Tibial nerve (tissue), 4 donors: Measurements from ENCODE around the gene PGA3. TPM values are rescaled to one million over a fixed set of nuclear protein-coding genes. Genes with fewer than 3 reads are reported as not detected.
A peak's percentile ranks its signal among the peaks of the same experiment; 100 is the strongest.
"Not testable (repeated sequence)": the region's sequence is repeated elsewhere in the genome, so short reads cannot be mapped to it uniquely, and the experiment has no call there.

Source experiments
- DNase-seq, 2 donors: peaks; one replicate each; pipeline ENCODE4 v3.0.0-alpha.2; 2019; ENCODE audit warnings: low spot score in 2 of 2
- H3K27ac ChIP-seq, 4 donors: fragments of 200-600 bp; sonication (generic) in 3 of 4; one replicate each; pipeline ENCODE4 v1.5.1; 2017 to 2019; ENCODE audit warnings: mild to moderate bottlenecking in 1 of 4
- H3K27me3 ChIP-seq, 2 donors: fragments of 200-600 bp; sonication (generic) in 1 of 2; one replicate each; pipeline versions ENCODE4 v1.5.1 to v1.6.0; 2017 to 2019
- H3K36me3 ChIP-seq, 3 donors: fragments of 200-600 bp; sonication (generic); one replicate each; pipeline ENCODE4 v1.5.1; 2018 to 2019
- H3K4me1 ChIP-seq, 4 donors: fragments of 200-600 bp; sonication (generic) in 3 of 4; one replicate each; pipeline ENCODE4 v1.5.1; 2017 to 2019
- H3K4me3 ChIP-seq, 4 donors: fragments of 200-600 bp; sonication (generic) in 3 of 4; one replicate each; pipeline ENCODE4 v1.5.1; 2017 to 2019; ENCODE audit warnings: mild to moderate bottlenecking in 1 of 4, moderate library complexity in 1 of 4
- H3K9me3 ChIP-seq, 4 donors: fragments of 200-600 bp; sonication (generic) in 3 of 4; one replicate each; pipeline ENCODE4 v1.5.1; 2017 to 2019
- CTCF ChIP-seq, 5 experiments: fragments of 200-600 bp in 3 of 5; fragments of 450-650 bp in 2 of 5; sonication (generic) in 3 of 5; IDR thresholded peaks; one replicate each; pipeline ENCODE4 v1.5.1; 2016 to 2019; ENCODE audit warnings: antibody characterized with exemption in 5 of 5, mild to moderate bottlenecking in 3 of 5, moderate library complexity in 2 of 5
- EP300 ChIP-seq, 2 donors: sonication (generic); formaldehyde crosslinking; IDR thresholded peaks; one replicate each; pipeline ENCODE4 v1.6.1; 2017; ENCODE audit warnings: antibody characterized with exemption in 2 of 2, mild to moderate bottlenecking in 1 of 2
- POLR2A ChIP-seq, 2 donors: fragments of 450-650 bp; IDR thresholded peaks; one replicate each; pipeline ENCODE4 v1.6.1; 2017; ENCODE audit warnings: antibody characterized with exemption in 2 of 2, mild to moderate bottlenecking in 2 of 2, moderate library complexity in 2 of 2
- WGBS, 2 donors: methylation state at CpG; one replicate each; pipeline ENCODE4 v1.1.5; 2018; 5-methylcytosine and 5-hydroxymethylcytosine counted together
- total RNA-seq, 4 donors: library from RNA; depleted of rRNA; stranded (reverse); fragments of >200 nt; gene quantifications; one replicate each; pipeline ENCODE4 v1.1.0, GENCODE V29; 2016

The PGA3 gene
- total RNA-seq, 4 donors from 2014 or later: 1.5 to 11.1 TPM; not detected in 2

- not testable (repeated sequence) for H3K4me1 ChIP-seq, H3K4me3 ChIP-seq, H3K27me3 ChIP-seq, H3K27ac ChIP-seq, H3K9me3 ChIP-seq, H3K36me3 ChIP-seq
- peak; percentile 20 to 26 for DNase-seq
- WGBS, 2 donors: 57 to 74% methylated on average over 20 of the region's 20 CpGs
Measured at GRCh38 chr11:61250796-61251765, 47.8 kb downstream of the PGA3 start.

- not testable (repeated sequence) for H3K9me3 ChIP-seq, DNase-seq, H3K36me3 ChIP-seq, H3K27ac ChIP-seq, H3K4me1 ChIP-seq, H3K27me3 ChIP-seq, H3K4me3 ChIP-seq
- 71 to 73% methylated on average over 1 of the region's 1 CpG for WGBS, 2 donors
Measured at GRCh38 chr11:61252332-61252731, 49.0 kb downstream of the PGA3 start.

- peaks cover 0 to 10% (median 0%) of the 10 kb centered on the region in 3 donors for H3K36me3 ChIP-seq
- no peaks in the 10 kb centered on the region for H3K9me3 ChIP-seq
- peak in 1 of 2 donors; percentile 42 for DNase-seq
- peaks cover 0 to 5% (median 0%) of the 10 kb centered on the region in 4 donors for H3K4me1 ChIP-seq
- WGBS, 2 donors: 46 to 57% methylated on average over 12 of the region's 12 CpGs
- no peaks in the 10 kb centered on the region for H3K27me3 ChIP-seq
- no peak overlapping the region for H3K27ac ChIP-seq
- no peak overlapping the region for H3K4me3 ChIP-seq
- no peak for TF ChIP-seq EP300 (IDR thresholded peaks at IDR 0.05)
- no peak for TF ChIP-seq POLR2A (IDR thresholded peaks at IDR 0.05)
- TF ChIP-seq CTCF (IDR thresholded peaks at IDR 0.05): peak; percentile 53 to 76 (median 68)
Measured at GRCh38 chr11:61254403-61255025, 51.2 kb downstream of the PGA3 start.

- DNase-seq: no peak
- H3K27ac ChIP-seq: no peak overlapping the region
- H3K4me3 ChIP-seq: no peak overlapping the region
- H3K27me3 ChIP-seq: no peaks in the 10 kb centered on the region
- H3K4me1 ChIP-seq: peaks cover 0 to 5% (median 0%) of the 10 kb centered on the region in 4 donors
- no peaks in the 10 kb centered on the region for H3K9me3 ChIP-seq
- no peak for TF ChIP-seq CTCF (IDR thresholded peaks at IDR 0.05)
- no peak for TF ChIP-seq POLR2A (IDR thresholded peaks at IDR 0.05)
- no peak for TF ChIP-seq EP300 (IDR thresholded peaks at IDR 0.05)
- WGBS, 2 donors: 86% methylated on average over 18 of the region's 18 CpGs
- H3K36me3 ChIP-seq: peaks cover 0 to 10% (median 0%) of the 10 kb centered on the region in 3 donors
Measured at GRCh38 chr11:61256710-61257482, 53.6 kb downstream of the PGA3 start.

- Histone ChIP-seq H3K9me3 (no peaks in the 10 kb centered on the region), H3K4me3 (no peak overlapping the region), H3K36me3 (peaks cover 0 to 10% (median 0%) of the 10 kb centered on the region in 3 donors), H3K27me3 (no peaks in the 10 kb centered on the region), H3K27ac (no peak overlapping the region), H3K4me1 (peaks cover 0 to 5% (median 0%) of the 10 kb centered on the region in 4 donors)
- no peak for TF ChIP-seq EP300 (IDR thresholded peaks at IDR 0.05)
- TF ChIP-seq POLR2A (IDR thresholded peaks at IDR 0.05): no peak
- TF ChIP-seq CTCF (IDR thresholded peaks at IDR 0.05): no peak
- DNase-seq: no peak
- 85 to 88% methylated on average over 9 of the region's 9 CpGs for WGBS, 2 donors
Measured at GRCh38 chr11:61258546-61258945, 55.2 kb downstream of the PGA3 start.
